22Rv1 (cell line): ENCODE results near the gene FAM170A.

ENCODE experiments used
- ZFX ChIP-seq: fragments of 450-650 bp; IDR thresholded peaks from 2 replicates; pipeline ENCODE4 v1.6.1; 2017; ENCODE audit warnings: antibody characterized with exemption, borderline replicate concordance
- TF ChIP-seq, protein P1 (sequence below): fragments of 450-650 bp; IDR thresholded peaks from 2 replicates; pipeline ENCODE4 v1.5.1; 2017; ENCODE audit warnings: mild to moderate bottlenecking

DNA sequence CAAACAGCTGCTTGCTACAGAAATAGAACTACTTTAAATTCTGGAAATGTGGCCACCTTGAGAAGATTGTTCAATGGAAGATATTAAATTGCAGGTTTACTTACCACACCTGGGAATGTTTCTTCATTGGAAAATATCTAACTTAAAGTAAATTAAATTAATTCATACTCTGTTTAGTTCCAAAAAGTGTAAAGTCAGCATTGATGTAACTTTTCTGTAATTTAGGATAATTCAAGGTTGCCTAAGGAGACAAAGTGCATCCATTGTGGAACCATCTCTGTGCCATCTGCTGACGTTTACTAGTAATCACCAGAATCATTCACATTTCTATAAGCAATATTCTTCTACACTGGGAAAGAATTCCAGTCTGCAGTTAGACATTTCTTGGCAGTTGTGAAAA, 53.0 kb downstream of the FAM170A start:
- TF ChIP-seq, protein P1, sequence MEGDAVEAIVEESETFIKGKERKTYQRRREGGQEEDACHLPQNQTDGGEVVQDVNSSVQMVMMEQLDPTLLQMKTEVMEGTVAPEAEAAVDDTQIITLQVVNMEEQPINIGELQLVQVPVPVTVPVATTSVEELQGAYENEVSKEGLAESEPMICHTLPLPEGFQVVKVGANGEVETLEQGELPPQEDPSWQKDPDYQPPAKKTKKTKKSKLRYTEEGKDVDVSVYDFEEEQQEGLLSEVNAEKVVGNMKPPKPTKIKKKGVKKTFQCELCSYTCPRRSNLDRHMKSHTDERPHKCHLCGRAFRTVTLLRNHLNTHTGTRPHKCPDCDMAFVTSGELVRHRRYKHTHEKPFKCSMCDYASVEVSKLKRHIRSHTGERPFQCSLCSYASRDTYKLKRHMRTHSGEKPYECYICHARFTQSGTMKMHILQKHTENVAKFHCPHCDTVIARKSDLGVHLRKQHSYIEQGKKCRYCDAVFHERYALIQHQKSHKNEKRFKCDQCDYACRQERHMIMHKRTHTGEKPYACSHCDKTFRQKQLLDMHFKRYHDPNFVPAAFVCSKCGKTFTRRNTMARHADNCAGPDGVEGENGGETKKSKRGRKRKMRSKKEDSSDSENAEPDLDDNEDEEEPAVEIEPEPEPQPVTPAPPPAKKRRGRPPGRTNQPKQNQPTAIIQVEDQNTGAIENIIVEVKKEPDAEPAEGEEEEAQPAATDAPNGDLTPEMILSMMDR: no peak
- no peak for TF ChIP-seq ZFX
